Activated T-helper 2 cell treated with anti-CD3 and anti-CD28 coated beads, Interferon-gamma antibody, Interleukin-2, Interleukin-4, amounts not matched to agents 10 μg/mL and 5 μg/mL and 100 μg/mL, durations not matched to agents 14 hours and 24 hours and 36 hours (primary cell): Measurements from ENCODE around the gene DEPDC7. TPM values are rescaled to one million over a fixed set of nuclear protein-coding genes. Genes with fewer than 3 reads are reported as not detected.
"Not testable (repeated sequence)": the region's sequence is repeated elsewhere in the genome, so short reads cannot be mapped to it uniquely, and the experiment has no call there.

ENCODE experiments used
- DNase-seq: peaks from one replicate; pipeline ENCODE4 v3.0.0; 2021; ENCODE audit warnings: low spot score
- H3K27ac Mint-ChIP-seq: one replicate; pipeline ENCODE4 v1.8.0; 2021; ENCODE audit warnings: mixed read lengths
- H3K27me3 Mint-ChIP-seq: one replicate; pipeline ENCODE4 v1.8.0; 2021; ENCODE audit warnings: low read depth, mixed read lengths
- H3K36me3 Mint-ChIP-seq: one replicate; pipeline ENCODE4 v1.8.0; 2021; ENCODE audit warnings: low read depth, mixed read lengths
- H3K4me1 Mint-ChIP-seq: one replicate; pipeline ENCODE4 v1.8.0; 2021; ENCODE audit warnings: low read depth, mixed read lengths
- H3K4me3 Mint-ChIP-seq: one replicate; pipeline ENCODE4 v1.8.0; 2021; ENCODE audit warnings: low read depth, mild to moderate bottlenecking, moderate library complexity, mixed read lengths
- H3K9me3 Mint-ChIP-seq: one replicate; pipeline ENCODE4 v1.8.0; 2021; ENCODE audit warnings: mixed read lengths
- intact Hi-C: fragments of 100-400 bp; cut with micrococcal nuclease; formaldehyde crosslinking; loops from one replicate; pipeline ENCODE4 v1.15.1; 2023
- total RNA-seq: library from RNA; stranded (reverse); gene quantifications from 2 replicates; pipeline ENCODE4 v1.2.3, GENCODE V29; 2022

DEPDC7 gene
- total RNA-seq, 1 donor from 2014 or later, result 0.82 TPM

DNA sequence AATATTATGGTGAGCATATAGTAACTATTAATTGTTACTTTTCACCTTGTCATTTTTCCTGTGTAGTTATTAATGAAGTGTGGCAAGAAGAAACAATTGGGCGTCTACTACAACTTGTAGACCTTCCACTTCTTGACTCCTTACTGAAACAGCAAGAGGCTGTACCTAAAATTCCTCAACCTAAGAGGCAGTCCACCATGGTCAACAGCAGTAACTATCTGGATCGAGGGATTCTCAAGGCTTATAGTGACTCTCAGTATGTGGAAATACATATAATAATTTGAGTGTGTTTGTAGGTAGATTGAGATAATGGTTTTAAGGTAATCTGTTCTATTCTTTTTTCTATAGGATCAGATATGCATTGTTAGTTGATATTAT is 12.8 kb downstream of the DEPDC7 start:
- no peaks in the 10 kb centered on the region for H3K9me3 Mint-ChIP-seq
- DNase-seq, result no peak
- H3K27ac Mint-ChIP-seq, result no peak overlapping the region
- peaks cover 58% of the 10 kb centered on the region for H3K27me3 Mint-ChIP-seq
- no peaks in the 10 kb centered on the region for H3K36me3 Mint-ChIP-seq
- no peaks in the 10 kb centered on the region for H3K4me1 Mint-ChIP-seq
- intact Hi-C loops, result no loop called here
- H3K4me3 Mint-ChIP-seq, result no peak overlapping the region

DNA sequence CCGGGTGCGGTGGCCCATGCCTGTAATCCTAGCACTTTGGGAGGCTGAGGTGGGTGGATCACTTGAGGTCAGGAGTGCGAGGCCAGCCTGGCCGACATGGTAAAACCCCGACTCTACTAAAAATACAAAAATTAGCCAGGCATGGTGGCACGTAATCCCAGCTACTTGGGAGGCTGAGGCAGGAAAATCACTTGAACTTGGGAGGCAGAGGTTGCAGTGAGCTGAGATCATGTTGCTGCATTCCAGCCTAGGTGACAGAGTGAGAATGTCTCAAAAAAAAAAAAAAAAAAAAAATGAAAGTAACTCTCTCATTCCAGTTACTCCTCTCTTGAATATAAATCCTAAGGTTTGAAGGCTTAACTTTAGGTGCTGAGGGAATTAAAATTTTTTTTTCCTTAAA is 13.5 kb downstream of the DEPDC7 start:
- H3K4me3 Mint-ChIP-seq, H3K4me1 Mint-ChIP-seq, H3K9me3 Mint-ChIP-seq, H3K27ac Mint-ChIP-seq, intact Hi-C loops, DNase-seq, H3K36me3 Mint-ChIP-seq: not testable (repeated sequence)
- H3K27me3 Mint-ChIP-seq, result peaks cover 59% of the 10 kb centered on the region

DNA sequence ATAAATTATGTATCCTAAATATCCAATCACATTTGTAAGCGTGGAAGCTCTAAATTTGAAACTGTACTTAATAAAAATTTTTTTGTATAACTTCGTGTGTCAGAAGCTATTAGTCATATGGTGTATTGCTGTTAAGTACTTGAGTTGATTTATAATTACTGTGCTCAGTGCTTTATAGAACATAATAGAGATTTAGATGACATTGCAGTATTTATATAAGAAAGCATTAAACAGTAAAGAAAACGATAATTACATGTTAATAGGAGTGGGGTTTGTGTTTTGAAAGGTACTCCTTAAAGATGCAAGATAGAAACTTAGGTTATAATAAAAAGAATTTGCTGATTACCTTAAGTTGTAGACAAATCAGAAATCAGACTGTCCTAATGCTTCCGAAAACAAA is 17.8 kb downstream of the DEPDC7 start:
- Mint-ChIP-seq H3K4me1 (peaks cover 2% of the 10 kb centered on the region), H3K27me3 (peaks cover 47% of the 10 kb centered on the region), H3K9me3 (no peaks in the 10 kb centered on the region), H3K27ac (no peak overlapping the region), H3K36me3 (no peaks in the 10 kb centered on the region), H3K4me3 (no peak overlapping the region)
- intact Hi-C loops, result no loop called here
- no peak for DNase-seq

DNA sequence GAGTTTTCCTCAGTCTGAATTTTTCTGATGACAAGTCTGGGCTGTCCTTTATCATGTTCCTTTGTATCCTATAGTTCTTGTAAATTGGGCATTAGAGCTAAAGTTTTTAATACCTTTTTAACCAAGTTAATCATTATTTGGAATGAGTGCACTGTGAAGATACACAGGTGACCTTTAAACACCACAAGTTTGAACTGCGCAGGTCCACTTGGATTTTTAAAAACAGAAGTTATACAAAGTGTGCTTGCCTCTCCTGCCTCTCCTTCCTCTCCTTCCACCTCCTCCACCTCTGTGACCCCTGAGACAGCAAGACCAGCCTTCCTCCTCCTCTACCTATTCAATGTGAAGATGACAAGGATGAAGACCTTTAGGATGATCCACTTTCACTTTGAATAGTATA is 19.3 kb downstream of the DEPDC7 start:
- Mint-ChIP-seq H3K4me1 (peaks cover 2% of the 10 kb centered on the region), H3K27me3 (peaks cover 47% of the 10 kb centered on the region), H3K9me3 (no peaks in the 10 kb centered on the region), H3K4me3 (no peak overlapping the region), H3K27ac (no peak overlapping the region), H3K36me3 (no peaks in the 10 kb centered on the region)
- DNase-seq, result no peak
- intact Hi-C loops, result no loop called here

DNA sequence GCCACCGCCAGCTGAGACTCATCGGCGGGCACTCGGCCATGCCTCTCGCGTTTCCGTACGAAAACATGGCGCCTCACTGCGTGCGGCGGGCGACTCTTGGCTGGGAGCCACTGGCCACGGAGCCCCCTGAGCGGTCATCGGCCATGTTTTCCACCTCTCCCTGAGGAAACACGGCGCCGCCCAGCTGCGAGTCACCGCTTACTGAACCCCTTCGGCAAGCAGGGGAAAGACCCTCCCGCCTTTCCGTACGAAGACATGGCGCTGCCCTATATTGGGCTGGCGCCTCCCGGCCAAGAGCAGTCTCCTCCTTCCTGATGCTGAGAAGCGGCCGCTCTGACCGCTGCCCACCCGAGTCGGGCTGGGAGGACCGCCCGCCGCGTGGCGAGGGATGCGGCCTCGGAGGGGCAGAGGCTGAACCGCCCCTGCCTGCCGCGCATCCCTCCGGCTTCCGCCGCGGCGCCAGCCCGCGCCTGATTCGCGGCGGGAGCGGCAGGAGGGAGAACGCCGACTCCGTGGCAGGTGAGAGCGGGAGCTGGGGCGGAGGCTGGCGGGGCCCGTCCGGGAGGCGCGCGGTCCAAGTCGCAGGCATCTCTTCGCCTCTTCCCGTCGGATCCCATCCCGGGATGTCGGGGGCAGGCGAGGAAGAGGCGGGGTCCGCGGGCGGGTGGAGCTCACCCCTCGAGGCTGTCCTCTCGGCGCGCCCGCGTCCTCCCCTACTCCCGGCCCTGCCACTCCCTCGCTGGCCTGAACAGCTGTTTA is 23.8 kb downstream of the DEPDC7 start, which contains the start of gene TCP11L1:
Gene TCP11L1, plus strand, starts transcription at position 299 of the 759 bp plus-strand sequence. CDS start 4,202 bp downstream, outside the sequence.
- Mint-ChIP-seq H3K36me3 (peaks cover 19% of the 10 kb centered on the region), H3K27me3 (peaks cover 18% of the 10 kb centered on the region), H3K27ac (peak within 1 kb of the TSS; percentile 93), H3K4me3 (peak within 1 kb of the TSS; percentile 91), H3K4me1 (peaks cover 36% of the 10 kb centered on the region), H3K9me3 (no peaks in the 10 kb centered on the region)
- intact Hi-C loops, result loop anchor here (1.0 to 10.0 kb wide), 5 partner anchors 24 to 685 kb away; partner anchors contain the start of genes CSTF3 and QSER1
- DNase-seq, result peak; percentile 74

DNA sequence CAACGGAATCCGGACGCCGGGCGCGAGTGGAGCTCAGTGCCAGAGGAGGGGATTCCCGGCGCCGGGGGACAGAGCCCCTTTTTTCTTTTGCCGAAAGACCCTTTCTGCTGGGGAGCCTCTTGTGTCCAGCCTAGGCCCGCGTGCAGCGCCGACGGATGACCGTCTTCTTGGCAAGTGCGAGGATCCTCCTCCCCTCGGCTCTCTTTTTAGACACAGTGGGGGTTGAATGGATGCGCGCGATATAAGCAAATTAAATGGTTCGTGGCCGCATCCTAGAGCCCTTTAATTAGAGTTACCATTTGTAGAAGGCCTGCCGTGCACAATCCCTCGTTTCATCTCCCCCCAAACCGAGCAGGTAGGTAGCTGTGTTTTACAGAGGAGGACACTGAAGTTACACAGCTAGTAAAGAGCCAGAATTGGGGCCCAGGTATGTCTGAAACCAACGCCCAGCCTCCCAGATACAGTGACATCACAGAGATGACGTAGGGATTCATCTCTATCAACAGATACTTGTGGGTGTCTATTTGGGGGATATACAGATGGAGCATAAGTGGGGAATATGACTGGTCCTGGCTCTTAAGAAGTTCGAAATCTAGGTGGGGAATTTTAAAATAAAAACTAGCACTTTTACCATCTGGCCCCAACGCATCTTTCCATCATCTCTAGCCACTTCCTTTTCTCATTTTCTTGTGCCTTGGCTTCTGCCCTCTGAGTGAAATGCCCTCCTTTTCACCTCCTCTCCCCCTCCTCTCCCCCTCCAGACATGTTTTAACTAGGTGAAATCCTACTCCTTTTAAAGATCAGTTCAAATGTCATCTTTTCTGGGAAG is 24.6 kb downstream of the DEPDC7 start:
- intact Hi-C loops, result loop anchor here (1.0 to 10.0 kb wide), 4 partner anchors 23 to 685 kb away; partner anchors contain the start of gene QSER1
- peak; percentile 15 for DNase-seq
- H3K36me3 Mint-ChIP-seq, result peaks cover 27% of the 10 kb centered on the region
- peaks cover 35% of the 10 kb centered on the region for H3K4me1 Mint-ChIP-seq
- peak overlapping the region; percentile 81 for H3K4me3 Mint-ChIP-seq
- peak overlapping the region; percentile 93 for H3K27ac Mint-ChIP-seq
- H3K27me3 Mint-ChIP-seq, result peaks cover 13% of the 10 kb centered on the region
- H3K9me3 Mint-ChIP-seq, result no peaks in the 10 kb centered on the region

DNA sequence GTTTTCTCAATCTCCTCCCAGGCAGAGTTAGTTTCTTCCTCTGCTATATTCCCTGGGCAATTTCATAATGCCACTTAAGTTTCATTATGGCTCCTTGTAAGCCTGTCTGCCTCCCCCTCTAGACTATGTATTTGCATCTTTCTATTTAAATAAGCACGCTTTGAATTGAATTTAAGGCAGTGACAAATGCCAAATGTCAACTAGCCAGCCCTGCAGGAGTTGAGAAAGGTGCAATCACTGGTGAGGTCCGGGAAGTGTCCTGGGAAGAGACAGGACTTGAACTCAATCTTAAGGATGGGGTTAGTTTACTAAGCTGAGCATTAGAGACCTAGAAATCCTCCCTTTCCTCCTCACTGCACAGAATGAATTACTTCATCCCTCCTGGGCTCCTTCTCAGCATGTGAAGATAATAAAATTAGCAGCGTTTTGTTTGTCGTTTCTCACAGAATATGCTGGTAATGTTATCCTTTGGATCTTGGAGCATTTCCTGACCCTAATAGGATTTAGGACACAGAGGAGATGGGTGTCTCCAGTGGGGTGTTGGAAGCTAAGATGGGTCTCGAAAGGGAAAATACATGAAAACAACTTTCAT is 25.3 kb downstream of the DEPDC7 start:
- intact Hi-C loops, result loop anchor here (1.0 to 10.0 kb wide), 4 partner anchors 22 to 684 kb away; partner anchors contain the start of gene QSER1
- Mint-ChIP-seq H3K4me3 (peak overlapping the region; percentile 81), H3K27me3 (peaks cover 8% of the 10 kb centered on the region), H3K4me1 (peaks cover 38% of the 10 kb centered on the region), H3K27ac (peak overlapping the region; percentile 93), H3K36me3 (peaks cover 33% of the 10 kb centered on the region), H3K9me3 (no peaks in the 10 kb centered on the region)
- no peak for DNase-seq

DNA sequence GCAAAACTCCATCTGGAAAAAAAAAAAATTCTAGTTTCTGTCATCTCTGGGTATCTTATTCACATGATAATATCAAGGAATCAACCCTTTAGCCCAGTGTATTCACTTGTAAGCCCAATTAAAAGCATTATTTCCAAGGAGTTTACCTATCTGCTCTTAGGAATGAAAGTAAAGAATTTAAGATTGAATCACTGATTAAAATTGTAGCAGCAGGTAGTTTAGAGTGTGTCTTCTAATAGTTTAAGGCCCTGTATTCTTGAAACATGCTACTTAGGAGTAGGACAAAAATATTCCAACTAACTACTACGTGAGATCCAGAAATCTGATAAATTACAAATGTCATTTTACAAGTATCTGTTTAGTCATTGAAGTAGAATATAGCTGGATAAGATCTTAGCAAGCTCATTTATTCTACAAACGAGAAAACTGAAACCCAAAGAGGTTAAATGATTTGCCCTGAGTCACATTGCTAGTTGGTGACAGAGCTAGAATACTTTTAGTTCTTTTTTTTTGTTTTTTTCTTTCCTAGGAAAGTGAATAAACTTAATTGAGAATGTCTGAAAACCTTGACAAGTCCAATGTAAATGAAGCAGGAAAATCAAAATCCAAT is 27.6 kb downstream of the DEPDC7 start:
- Mint-ChIP-seq H3K27me3 (no peaks in the 10 kb centered on the region), H3K4me3 (peak overlapping the region; percentile 39), H3K36me3 (peaks cover 53% of the 10 kb centered on the region), H3K27ac (peak overlapping the region; percentile 81), H3K9me3 (no peaks in the 10 kb centered on the region), H3K4me1 (peaks cover 38% of the 10 kb centered on the region)
- intact Hi-C loops, result loop anchor here (1.0 to 10.0 kb wide), 2 partner anchors 32 to 681 kb away; no protein-coding TSS in a partner anchor
- no peak for DNase-seq

DNA sequence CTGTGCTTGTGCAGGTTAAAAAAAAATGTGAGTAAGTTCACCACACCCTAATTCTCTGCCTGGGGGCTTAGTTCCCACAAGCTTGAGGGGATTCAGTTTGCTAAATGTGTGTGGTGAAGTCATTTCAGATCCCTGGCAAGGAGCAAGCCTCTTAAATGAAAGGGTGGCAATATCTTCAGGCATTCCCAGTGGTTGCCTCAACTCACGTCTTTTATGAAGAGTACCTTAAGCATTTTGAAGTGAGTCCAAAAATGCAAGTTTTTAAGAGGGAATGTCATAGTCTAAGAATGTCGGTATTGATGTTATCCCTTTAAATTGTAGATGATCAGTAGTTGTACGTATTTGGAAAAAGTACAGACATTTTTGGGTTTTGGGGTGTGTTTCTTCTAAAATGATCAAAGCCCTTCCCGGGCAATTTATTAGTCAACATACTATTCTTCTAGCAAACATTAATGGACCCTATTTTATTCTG is 28.6 kb downstream of the DEPDC7 start:
- no peak overlapping the region for H3K27ac Mint-ChIP-seq
- intact Hi-C loops, result loop anchor here (10.0 kb wide), 1 partner anchor 680 kb away; no protein-coding TSS in a partner anchor
- no peaks in the 10 kb centered on the region for H3K9me3 Mint-ChIP-seq
- H3K4me3 Mint-ChIP-seq, result no peak overlapping the region
- DNase-seq, result no peak
- H3K27me3 Mint-ChIP-seq, result no peaks in the 10 kb centered on the region
- peaks cover 56% of the 10 kb centered on the region for H3K36me3 Mint-ChIP-seq
- H3K4me1 Mint-ChIP-seq, result peaks cover 38% of the 10 kb centered on the region

DNA sequence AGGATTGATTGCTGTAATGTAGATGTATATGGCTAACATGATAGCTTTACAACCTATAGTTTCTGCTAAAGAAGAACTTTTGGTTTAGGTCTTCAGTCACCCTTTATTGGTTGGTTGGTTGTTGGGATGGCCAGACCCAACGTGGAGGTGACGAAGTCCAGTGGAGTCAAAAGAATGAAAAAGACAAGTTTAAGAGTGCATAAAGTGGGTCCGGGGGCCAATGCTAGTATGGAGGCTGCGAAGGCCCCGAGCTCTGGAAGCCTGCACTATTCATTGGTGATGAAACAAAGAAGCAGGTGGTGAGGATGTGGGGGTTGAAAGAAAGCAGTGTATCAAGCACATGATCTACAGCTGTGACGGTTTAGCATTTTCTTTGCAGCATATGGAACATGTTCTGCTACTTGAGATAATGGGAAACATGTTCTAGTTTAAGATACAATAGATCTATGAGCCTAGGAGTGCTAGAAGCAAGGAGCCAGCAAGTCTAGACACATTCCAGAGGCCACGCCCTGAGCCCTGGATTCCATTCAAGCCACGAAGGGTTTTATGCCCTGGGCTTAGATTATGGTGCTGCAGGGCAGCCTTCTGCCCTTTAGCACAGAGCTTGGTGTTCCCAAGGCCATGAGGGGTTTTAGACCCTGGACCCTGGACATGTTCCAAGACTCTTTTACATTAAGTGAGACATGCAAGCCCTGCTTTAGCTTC is 30.0 kb downstream of the DEPDC7 start:
- Mint-ChIP-seq H3K36me3 (peaks cover 56% of the 10 kb centered on the region), H3K27me3 (no peaks in the 10 kb centered on the region), H3K4me3 (no peak overlapping the region), H3K9me3 (no peaks in the 10 kb centered on the region), H3K27ac (no peak overlapping the region), H3K4me1 (peaks cover 31% of the 10 kb centered on the region)
- no peak for DNase-seq
- intact Hi-C loops, result loop anchor here (10.0 kb wide), 1 partner anchor 679 kb away; no protein-coding TSS in a partner anchor

DNA sequence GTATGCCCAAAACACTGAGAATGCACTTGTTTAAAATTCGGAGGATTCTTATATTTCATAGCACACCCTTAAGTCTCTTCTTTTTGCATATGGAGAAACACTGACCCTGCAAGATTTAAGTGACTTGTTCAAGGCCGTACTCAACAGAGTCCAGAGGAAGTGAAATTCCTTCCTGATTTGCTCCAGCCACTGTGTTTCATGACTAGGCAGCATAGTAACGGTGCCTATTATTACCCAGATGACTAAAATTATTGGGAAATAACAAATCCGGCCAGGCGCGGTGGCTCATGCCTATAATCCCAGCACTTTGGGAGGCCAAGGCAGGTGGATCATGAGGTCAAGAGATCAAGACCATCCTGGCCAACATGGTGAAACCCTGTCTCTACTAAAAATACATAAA is 33.0 kb downstream of the DEPDC7 start:
- not testable (repeated sequence) for H3K27me3 Mint-ChIP-seq, DNase-seq, H3K9me3 Mint-ChIP-seq, H3K27ac Mint-ChIP-seq, H3K4me1 Mint-ChIP-seq, H3K4me3 Mint-ChIP-seq
- H3K36me3 Mint-ChIP-seq, result peaks cover 51% of the 10 kb centered on the region
- intact Hi-C loops, result loop anchor here (10.0 kb wide), 1 partner anchor 676 kb away; no protein-coding TSS in a partner anchor
